Stimulated activated CD4-positive, alpha-beta T cell treated with anti-CD3 and anti-CD28 coated beads, TNF-alpha, amount 100 ng/mL, for 48 hours (primary cell): Measurements from ENCODE around the gene RIPOR3.
A peak's percentile ranks its signal among the peaks of the same experiment; 100 is the strongest.
"Not testable (repeated sequence)": the region's sequence is repeated elsewhere in the genome, so short reads cannot be mapped to it uniquely, and the experiment has no call there.

ENCODE experiments used
- DNase-seq, 3 donors: peaks; one replicate each; pipeline ENCODE4 v3.0.0-alpha.2; 2020; ENCODE audit warnings: low read depth in 3 of 3

Gene RIPOR3

GRCh38 chr20:50724851-50725723, 33.7 kb upstream of the RIPOR3 start:
- DNase-seq, result peak; percentile 68 to 81 (median 76)

- no peak for DNase-seq
Measured at GRCh38 chr20:50724112-50724725, 32.9 kb upstream of the RIPOR3 start.

- no peak for DNase-seq
Measured at GRCh38 chr20:50723672-50724071, 32.3 kb upstream of the RIPOR3 start.

- DNase-seq, result no peak
Measured at GRCh38 chr20:50722424-50723155, 31.2 kb upstream of the RIPOR3 start.

- DNase-seq, result no peak
Measured at GRCh38 chr20:50721881-50722281, 30.5 kb upstream of the RIPOR3 start.

- no peak for DNase-seq
Measured at GRCh38 chr20:50720582-50720981, 29.2 kb upstream of the RIPOR3 start.

GRCh38 chr20:50720026-50720425, 28.7 kb upstream of the RIPOR3 start:
- no peak for DNase-seq

- no peak for DNase-seq
Measured at GRCh38 chr20:50719328-50719727, 28.0 kb upstream of the RIPOR3 start.

GRCh38 chr20:50717974-50718761, 26.8 kb upstream of the RIPOR3 start:
- no peak for DNase-seq

- no peak for DNase-seq
Measured at GRCh38 chr20:50717312-50717711, 26.0 kb upstream of the RIPOR3 start.

- no peak for DNase-seq
Measured at GRCh38 chr20:50716518-50716917, 25.2 kb upstream of the RIPOR3 start.

GRCh38 chr20:50715694-50716093, 24.4 kb upstream of the RIPOR3 start:
- DNase-seq, result no peak

- DNase-seq, result not testable (repeated sequence)
Measured at GRCh38 chr20:50714426-50714825, 23.1 kb upstream of the RIPOR3 start.

- no peak for DNase-seq
Measured at GRCh38 chr20:50713657-50714101, 22.3 kb upstream of the RIPOR3 start.

GRCh38 chr20:50712771-50713656, 21.7 kb upstream of the RIPOR3 start:
- no peak for DNase-seq

- DNase-seq, result no peak
Measured at GRCh38 chr20:50711113-50711825, 19.9 kb upstream of the RIPOR3 start.

- no peak for DNase-seq
Measured at GRCh38 chr20:50710492-50711063, 19.2 kb upstream of the RIPOR3 start.

GRCh38 chr20:50709636-50709973, 18.3 kb upstream of the RIPOR3 start:
- DNase-seq, result no peak

- DNase-seq, result no peak
Measured at GRCh38 chr20:50708845-50709635, 17.7 kb upstream of the RIPOR3 start.
